Measurements from ENCODE around the gene RGS9BP. TPM values are rescaled to one million over a fixed set of nuclear protein-coding genes. Genes with fewer than 3 reads are reported as not detected.
"Not testable (repeated sequence)": the region's sequence is repeated elsewhere in the genome, so short reads cannot be mapped to it uniquely, and the experiment has no call there.

Gene RGS9BP
- total and polyA plus RNA-seq, 10 of the 15 experiments (the other 5 are each of a cell fraction or from before 2014, with no cell fraction given): 0.01 to 0.10 (median 0.05) TPM; not detected in 6

DNA sequence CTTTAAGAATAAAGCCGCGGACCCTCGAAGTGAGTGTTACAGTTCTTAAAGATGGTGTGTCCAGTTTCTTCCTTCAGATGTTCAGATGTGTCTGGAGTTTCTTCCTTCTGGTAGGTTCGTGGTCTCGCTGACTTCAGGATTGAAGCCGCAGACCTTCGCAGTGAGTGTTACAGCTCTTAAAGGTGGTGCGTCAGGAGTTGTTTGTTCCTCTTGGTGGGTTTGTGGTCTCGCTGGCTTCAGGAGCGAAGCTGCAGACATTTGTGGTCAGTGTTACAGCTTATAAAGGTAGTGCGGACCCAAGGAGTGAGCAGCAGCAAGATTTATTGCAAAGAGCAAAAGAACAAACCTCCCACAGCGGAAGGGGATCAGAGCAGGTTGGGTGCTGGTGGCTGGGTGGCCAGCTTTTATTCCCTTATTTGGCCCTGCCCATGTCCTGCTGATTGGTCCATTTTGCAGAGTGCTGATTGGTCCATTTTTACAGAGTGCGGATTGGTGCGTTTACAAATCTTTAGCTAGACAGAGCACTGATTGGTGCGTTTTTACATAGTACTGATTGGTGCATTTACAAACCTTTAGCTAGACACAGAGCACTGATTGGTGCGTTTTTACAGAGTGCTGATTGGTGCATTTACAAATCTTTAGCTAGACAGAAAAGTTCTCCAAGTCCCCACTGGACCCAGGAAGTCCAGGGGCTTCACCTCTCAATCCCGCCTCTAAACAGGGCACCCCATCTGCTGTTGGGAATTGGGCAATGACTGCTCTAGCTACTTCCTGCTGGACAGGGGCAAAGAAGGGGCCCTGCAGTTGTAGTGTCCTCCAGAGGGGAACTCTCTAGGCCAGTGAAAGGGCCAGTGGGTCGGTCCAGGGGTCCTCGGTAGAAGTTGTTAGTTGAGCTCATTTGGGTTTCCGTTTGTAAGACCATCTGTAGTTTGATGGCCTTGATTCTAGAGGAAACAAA, 17.8 kb downstream of the RGS9BP start:
- H3K36me3 ChIP-seq (ENCODE audit: control insufficient read depth in 2 of 2, insufficient read depth in 2 of 2, low read length in 1 of 2); H3K9me3 ChIP-seq (replicated peaks; ENCODE audit: control insufficient read depth, insufficient read depth, low read length); FAIRE-seq; H3K4me1 ChIP-seq (ENCODE audit: control insufficient read depth, insufficient read depth, low read length); BruUV-seq (replicated peaks); H3K27me3 ChIP-seq (replicated peaks in 1 of 2; ENCODE audit: control insufficient read depth in 2 of 2, insufficient read depth in 2 of 2, low read length in 1 of 2); SMC1A ChIA-PET (ENCODE audit: uncharacterized antibody, unreplicated experiment); H4K20me1 ChIP-seq (ENCODE audit: control insufficient read depth, insufficient read depth); DNase-seq (ENCODE audit: low read depth, low spot score); H2AFZ ChIP-seq (ENCODE audit: control insufficient read depth, low read depth, low read length); in situ Hi-C loops (cut with MboI): not testable (repeated sequence)
- TF ChIP-seq MLLT1 (IDR thresholded peaks at IDR 0.05) (peak; percentile 96), POLR2A (IDR thresholded peaks at IDR 0.05; ENCODE audit: low read depth, low read length) (peak; percentile 57), RUNX3 (IDR thresholded peaks at IDR 0.05; ENCODE audit: low read length) (peak; percentile 41; the same call in 1 of the 2 replicates), ZBTB33 (IDR thresholded peaks at IDR 0.05) (peak; percentile 65; the same call in 1 of the 2 replicates), PML (IDR thresholded peaks at IDR 0.05; ENCODE audit: low read length) (0 out of 2 replicates have a peak, but pooled peaks have one; percentile 28), SMARCA5 (IDR thresholded peaks at IDR 0.05) (0 out of 2 replicates have a peak, but pooled peaks have one; percentile 40), CBFB (IDR thresholded peaks at IDR 0.05; ENCODE audit: low read depth) (peak; percentile 47; the same call in 1 of the 2 replicates), TAF1 (IDR thresholded peaks at IDR 0.05; ENCODE audit: borderline replicate concordance, low read depth, low read length) (peak; percentile 44; the same call in 1 of the 2 replicates), POLR2AphosphoS5 (IDR thresholded peaks at IDR 0.05; ENCODE audit: low read length) (peak; percentile 92), SRF (IDR thresholded peaks at IDR 0.05; ENCODE audit: low read depth in 2 of 2, low read length in 2 of 2) (peak in 1 of 2 experiments; percentile 46; a peak in 1 of 4 replicates), POU2F2 (IDR thresholded peaks at IDR 0.05; ENCODE audit: borderline replicate concordance, low read depth, low read length) (peak; percentile 39; the same call in 1 of the 3 replicates), NFYB (IDR thresholded peaks at IDR 0.05; ENCODE audit: insufficient read depth, low read depth, low read length) (peak; percentile 93), IKZF2 (IDR thresholded peaks at IDR 0.05) (peak in 1 of 2 experiments; percentile 41; a peak in 1 of 4 replicates), SP1 (IDR thresholded peaks at IDR 0.05; ENCODE audit: low read depth, low read length) (peak; percentile 57)
- H3K4me2 ChIP-seq (ENCODE audit: control insufficient read depth, insufficient read depth): peak overlapping the region; percentile 97
- H3K79me2 ChIP-seq (ENCODE audit: control insufficient read depth, insufficient read depth, low read length): peaks cover 46% of the 10 kb centered on the region
- peak overlapping the region; percentile 79 for H3K4me3 ChIP-seq
- peak; percentile 24 for ATAC-seq
- ChIA-PET POLR2A (interaction anchor here (0.7 kb wide), 1 partner anchor 12 kb away, joined by 6 read pairs; no protein-coding TSS in a partner anchor), RAD21 (ENCODE audit: unreplicated experiment) (interaction anchor here (0.8 kb wide), 1 partner anchor 55 kb away, joined by 3 read pairs; no protein-coding TSS in a partner anchor), CTCF (interaction anchor here (1.6 kb wide), 1 partner anchor 25 kb away, joined by 5 read pairs; no protein-coding TSS in a partner anchor)
- H3K9ac ChIP-seq (ENCODE audit: control insufficient read depth, insufficient read depth, low read length): peak overlapping the region; percentile 78
- H3K27ac ChIP-seq (ENCODE audit: control insufficient read depth, insufficient read depth): peak overlapping the region; percentile 69; the same call in 1 of the 2 replicates
- intact Hi-C loops (cut with micrococcal nuclease; ENCODE audit: unreplicated experiment): loop anchor here (2.0 to 5.0 kb wide), 3 partner anchors 113 to 291 kb away; partner anchors contain the start of genes CEP89, FAAP24 and PDCD5
- 85% methylated on average over 20 of the region's 20 CpGs for WGBS (ENCODE audit: insufficient coverage, insufficient replicate concordance, low lambda C conversion rate, missing lambda C conversion rate)

DNA sequence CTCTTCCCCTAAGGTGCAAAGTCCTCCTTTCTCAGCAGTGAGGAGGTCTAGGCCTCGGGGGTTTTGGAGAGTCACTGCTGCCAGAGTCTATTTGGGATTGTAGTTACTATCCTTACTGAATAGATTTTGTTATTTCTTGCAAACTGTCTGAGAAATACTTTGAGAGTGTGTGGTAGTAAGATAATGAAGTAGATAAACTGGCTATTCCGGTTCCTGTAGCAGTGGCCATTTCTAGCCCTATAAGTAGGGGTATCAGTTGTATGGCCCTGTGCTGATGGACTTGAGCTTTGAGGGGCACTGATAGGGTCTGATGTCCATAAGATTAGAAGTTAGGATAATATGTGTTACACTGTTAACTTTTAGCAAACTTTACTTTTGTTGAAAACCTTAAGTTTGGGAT, 18.7 kb downstream of the RGS9BP start:
- CTCF ChIA-PET; FAIRE-seq; H3K9me3 ChIP-seq (replicated peaks; ENCODE audit: control insufficient read depth, insufficient read depth, low read length); RAD21 ChIA-PET (ENCODE audit: unreplicated experiment); H3K4me1 ChIP-seq (ENCODE audit: control insufficient read depth, insufficient read depth, low read length); H4K20me1 ChIP-seq (ENCODE audit: control insufficient read depth, insufficient read depth); in situ Hi-C loops (cut with MboI); SMC1A ChIA-PET (ENCODE audit: uncharacterized antibody, unreplicated experiment); H3K9ac ChIP-seq (ENCODE audit: control insufficient read depth, insufficient read depth, low read length); H2AFZ ChIP-seq (ENCODE audit: control insufficient read depth, low read depth, low read length); ATAC-seq; H3K27me3 ChIP-seq (replicated peaks in 1 of 2; ENCODE audit: control insufficient read depth in 2 of 2, insufficient read depth in 2 of 2, low read length in 1 of 2); H3K27ac ChIP-seq (ENCODE audit: control insufficient read depth, insufficient read depth); DNase-seq (ENCODE audit: low read depth, low spot score); POLR2A ChIA-PET; H3K36me3 ChIP-seq (ENCODE audit: control insufficient read depth in 2 of 2, insufficient read depth in 2 of 2, low read length in 1 of 2); BruUV-seq (replicated peaks): not testable (repeated sequence)
- Histone ChIP-seq H3K79me2 (ENCODE audit: control insufficient read depth, insufficient read depth, low read length) (peaks cover 46% of the 10 kb centered on the region), H3K4me2 (ENCODE audit: control insufficient read depth, insufficient read depth) (peak overlapping the region; percentile 97), H3K4me3 (peak overlapping the region; percentile 79)
- WGBS (ENCODE audit: insufficient coverage, insufficient replicate concordance, low lambda C conversion rate, missing lambda C conversion rate): 97% methylated on average over 2 of the region's 2 CpGs
- intact Hi-C loops (cut with micrococcal nuclease; ENCODE audit: unreplicated experiment): loop anchor here (5.0 kb wide), 2 partner anchors 278 to 292 kb away; partner anchors contain the start of genes CEP89 and FAAP24
